Measurements from ENCODE around the gene ZDHHC7.

Gene ZDHHC7

DNA sequence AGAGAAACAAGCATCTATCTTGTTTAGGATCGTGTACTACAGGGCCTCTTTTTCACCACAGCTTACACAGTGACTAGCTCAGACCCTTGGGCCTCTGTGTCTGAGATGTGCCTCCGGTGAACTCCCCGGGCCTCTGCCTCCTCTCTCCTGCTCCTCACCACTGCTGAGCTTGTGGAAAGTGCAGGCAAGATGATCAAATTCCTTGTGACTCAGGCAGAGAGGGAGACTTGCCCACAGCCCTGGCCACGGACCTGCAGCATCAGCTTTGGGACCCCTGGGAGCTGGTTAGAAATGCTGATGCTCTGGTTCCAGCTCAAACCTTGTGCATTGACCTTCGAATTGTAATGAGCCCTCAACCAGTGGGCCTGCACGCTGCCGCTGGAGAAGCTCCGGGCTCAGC is 79.8 kb downstream of the ZDHHC7 start:
- TF ChIP-seq, protein P1, sequence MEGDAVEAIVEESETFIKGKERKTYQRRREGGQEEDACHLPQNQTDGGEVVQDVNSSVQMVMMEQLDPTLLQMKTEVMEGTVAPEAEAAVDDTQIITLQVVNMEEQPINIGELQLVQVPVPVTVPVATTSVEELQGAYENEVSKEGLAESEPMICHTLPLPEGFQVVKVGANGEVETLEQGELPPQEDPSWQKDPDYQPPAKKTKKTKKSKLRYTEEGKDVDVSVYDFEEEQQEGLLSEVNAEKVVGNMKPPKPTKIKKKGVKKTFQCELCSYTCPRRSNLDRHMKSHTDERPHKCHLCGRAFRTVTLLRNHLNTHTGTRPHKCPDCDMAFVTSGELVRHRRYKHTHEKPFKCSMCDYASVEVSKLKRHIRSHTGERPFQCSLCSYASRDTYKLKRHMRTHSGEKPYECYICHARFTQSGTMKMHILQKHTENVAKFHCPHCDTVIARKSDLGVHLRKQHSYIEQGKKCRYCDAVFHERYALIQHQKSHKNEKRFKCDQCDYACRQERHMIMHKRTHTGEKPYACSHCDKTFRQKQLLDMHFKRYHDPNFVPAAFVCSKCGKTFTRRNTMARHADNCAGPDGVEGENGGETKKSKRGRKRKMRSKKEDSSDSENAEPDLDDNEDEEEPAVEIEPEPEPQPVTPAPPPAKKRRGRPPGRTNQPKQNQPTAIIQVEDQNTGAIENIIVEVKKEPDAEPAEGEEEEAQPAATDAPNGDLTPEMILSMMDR (IDR thresholded peaks at IDR 0.05; ENCODE audit: low read depth, low read length) = no peak
- Histone ChIP-seq H3K9me3 (ENCODE audit: severe bottlenecking) (no peaks in the 10 kb centered on the region), H3K27ac (no peak overlapping the region), H3K4me3 (ENCODE audit: low read depth, low read length) (no peak overlapping the region), H3K27me3 (ENCODE audit: insufficient read depth, low read depth, severe bottlenecking) (no peaks in the 10 kb centered on the region), H3K36me3 (no peaks in the 10 kb centered on the region)
- DNase-seq = no peak

DNA sequence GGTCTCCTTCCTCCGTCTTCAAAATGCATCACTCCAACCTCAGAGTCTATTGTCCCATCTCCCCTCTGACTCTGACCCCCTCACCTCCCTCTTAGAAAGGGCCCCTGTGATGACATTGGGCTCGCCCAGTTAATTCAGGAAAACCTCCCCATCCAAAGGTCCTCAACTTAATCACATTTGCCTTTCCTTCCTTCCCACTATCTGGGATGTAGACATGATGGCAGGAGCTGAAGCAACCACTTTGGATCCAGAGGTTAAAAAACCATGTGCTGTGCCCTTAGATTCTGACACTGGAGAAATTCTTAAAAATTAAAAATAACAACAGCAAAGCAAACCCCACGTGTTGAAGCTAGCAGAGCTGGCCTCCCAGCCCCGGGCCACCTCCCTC is 80.2 kb downstream of the ZDHHC7 start:
- TF ChIP-seq, protein P1 (IDR thresholded peaks at IDR 0.05; ENCODE audit: low read depth, low read length) = no peak
- H3K27me3 ChIP-seq (ENCODE audit: insufficient read depth, low read depth, severe bottlenecking) = no peaks in the 10 kb centered on the region
- H3K36me3 ChIP-seq = no peaks in the 10 kb centered on the region
- DNase-seq = no peak
- no peak overlapping the region for H3K4me3 ChIP-seq (ENCODE audit: low read depth, low read length)
- no peaks in the 10 kb centered on the region for H3K9me3 ChIP-seq (ENCODE audit: severe bottlenecking)
- H3K27ac ChIP-seq = no peak overlapping the region

DNA sequence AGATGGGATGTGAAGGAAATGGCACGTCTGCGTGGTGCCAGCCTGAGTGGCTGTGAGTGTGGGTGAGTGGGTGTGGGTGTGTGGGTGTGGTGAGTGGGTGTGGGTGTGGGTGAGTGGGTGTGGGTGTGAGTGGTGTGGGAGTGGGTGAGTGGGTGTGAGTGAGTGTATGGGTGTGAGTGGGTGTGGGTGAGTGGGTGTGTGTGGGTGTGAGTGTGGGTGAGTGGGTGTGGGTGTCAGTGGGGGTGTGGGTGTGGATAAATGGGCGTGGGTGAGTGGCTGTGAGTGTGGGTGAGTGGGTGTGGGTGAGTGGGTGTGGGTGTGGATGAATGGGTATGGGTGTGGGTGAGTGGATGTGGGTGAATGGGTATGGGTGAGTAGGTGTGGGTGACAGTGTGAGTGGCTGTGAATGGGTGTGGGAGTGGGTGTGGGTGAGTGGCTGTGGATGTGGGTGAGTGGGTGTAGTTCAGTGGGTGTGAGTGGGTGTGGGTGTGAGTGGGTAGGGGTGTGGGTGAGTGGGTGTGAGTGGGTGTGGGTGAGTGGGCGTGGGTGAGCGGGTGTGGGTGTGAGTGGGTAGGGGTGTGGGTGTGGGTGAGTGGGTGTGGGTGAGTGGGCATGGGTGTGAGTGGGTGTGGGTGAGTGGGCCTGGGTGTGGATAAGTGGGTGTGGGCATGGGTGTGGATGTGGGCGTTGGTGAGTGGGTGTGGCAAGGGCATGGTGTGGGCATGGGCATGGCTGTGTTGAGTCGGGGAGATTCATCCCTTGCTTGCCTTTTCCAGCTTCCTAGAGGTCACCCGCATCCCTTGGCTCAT is 80.8 kb downstream of the ZDHHC7 start:
- no peaks in the 10 kb centered on the region for H3K9me3 ChIP-seq (ENCODE audit: severe bottlenecking)
- TF ChIP-seq, protein P1 (IDR thresholded peaks at IDR 0.05; ENCODE audit: low read depth, low read length) = no peak
- H3K27ac ChIP-seq = no peak overlapping the region
- no peak overlapping the region for H3K4me3 ChIP-seq (ENCODE audit: low read depth, low read length)
- DNase-seq = no peak
- H3K27me3 ChIP-seq (ENCODE audit: insufficient read depth, low read depth, severe bottlenecking) = no peaks in the 10 kb centered on the region
- no peaks in the 10 kb centered on the region for H3K36me3 ChIP-seq

DNA sequence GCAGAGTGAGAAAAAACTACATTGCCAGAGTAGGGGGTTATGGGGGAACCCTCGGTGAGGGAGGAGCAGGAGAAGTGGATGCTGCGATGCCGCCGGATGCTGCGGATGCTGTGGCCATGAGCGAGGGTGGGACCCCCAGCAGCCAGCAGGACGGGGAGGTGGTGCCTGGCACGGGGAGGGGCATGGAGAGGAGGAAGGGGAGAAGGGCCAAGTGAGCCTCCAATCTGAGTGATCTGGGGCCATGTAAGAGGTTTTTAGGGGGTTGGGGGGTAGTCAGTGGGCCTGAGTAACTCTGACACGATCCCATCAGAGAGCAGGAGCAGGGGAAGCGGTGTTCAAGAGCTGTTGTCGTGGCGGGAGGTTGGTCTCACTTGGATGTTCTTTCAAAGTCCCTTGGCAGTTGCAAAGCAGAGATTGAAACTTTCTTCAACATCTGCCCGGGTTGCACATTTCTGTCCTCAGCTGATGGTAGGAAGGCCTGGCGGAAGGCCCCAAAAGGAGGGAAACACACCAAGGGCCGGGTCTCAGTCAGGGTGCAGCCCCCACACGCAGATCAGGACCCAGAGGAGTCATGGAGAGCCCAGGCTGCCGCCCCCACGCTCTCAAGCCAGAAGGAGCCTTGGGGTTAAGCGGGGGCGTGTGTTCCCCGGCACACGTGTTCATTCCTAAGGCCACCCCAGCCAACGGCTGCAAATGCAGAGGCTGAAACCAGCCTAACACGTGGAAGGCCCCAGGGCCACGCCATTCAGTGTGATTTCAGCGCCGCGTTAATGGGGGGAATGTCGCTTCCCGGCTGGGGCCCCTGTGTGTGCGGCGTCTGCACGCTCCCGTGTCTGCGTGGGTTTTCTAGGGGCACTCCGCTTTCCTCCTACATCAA is 81.7 kb downstream of the ZDHHC7 start:
- Histone ChIP-seq H3K9me3 (ENCODE audit: severe bottlenecking) (no peaks in the 10 kb centered on the region), H3K27me3 (ENCODE audit: insufficient read depth, low read depth, severe bottlenecking) (no peaks in the 10 kb centered on the region), H3K4me3 (ENCODE audit: low read depth, low read length) (no peak overlapping the region), H3K27ac (no peak overlapping the region), H3K36me3 (no peaks in the 10 kb centered on the region)
- TF ChIP-seq, protein P1 (IDR thresholded peaks at IDR 0.05; ENCODE audit: low read depth, low read length) = no peak
- DNase-seq = no peak

DNA sequence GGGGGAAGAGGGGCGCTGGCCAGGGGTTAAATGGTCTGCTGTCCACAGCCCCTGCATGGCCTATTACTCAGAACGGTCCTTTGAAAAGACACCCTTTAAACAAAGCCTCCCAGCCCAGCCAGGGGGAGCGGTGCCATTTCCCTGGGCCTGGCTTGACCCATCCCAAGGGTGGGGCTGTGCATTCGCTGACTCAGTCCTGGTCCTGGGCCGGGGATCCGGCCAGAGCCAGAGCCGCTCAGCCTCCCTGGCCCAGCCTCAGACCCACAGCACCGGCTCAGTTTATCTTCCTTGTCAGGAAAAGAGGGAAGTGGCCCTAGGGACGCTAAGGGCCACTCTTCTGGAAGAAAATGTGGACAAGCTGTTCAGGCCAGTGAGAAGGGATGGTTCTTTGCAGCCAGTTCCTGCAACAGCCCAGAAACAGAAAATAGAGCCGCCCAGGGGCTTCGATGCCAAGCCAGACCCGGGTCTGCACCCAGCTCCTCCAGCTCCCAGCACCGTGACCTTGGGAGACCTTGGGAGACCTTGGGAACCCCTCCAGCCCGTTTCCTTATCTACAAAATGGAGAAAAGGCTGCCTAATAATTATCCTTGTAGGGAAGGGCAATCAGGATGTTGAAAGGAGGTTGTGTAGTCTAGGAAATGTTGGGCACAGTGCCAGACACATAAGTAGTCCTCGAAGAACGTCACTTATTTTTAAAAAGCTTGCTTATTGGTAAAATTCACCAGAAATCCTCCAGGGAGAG is 82.5 kb downstream of the ZDHHC7 start:
- H3K4me3 ChIP-seq (ENCODE audit: low read depth, low read length) = no peak overlapping the region
- H3K27me3 ChIP-seq (ENCODE audit: insufficient read depth, low read depth, severe bottlenecking) = no peaks in the 10 kb centered on the region
- no peak for DNase-seq
- H3K27ac ChIP-seq = no peak overlapping the region
- no peaks in the 10 kb centered on the region for H3K36me3 ChIP-seq
- H3K9me3 ChIP-seq (ENCODE audit: severe bottlenecking) = no peaks in the 10 kb centered on the region
- TF ChIP-seq, protein P1 (IDR thresholded peaks at IDR 0.05; ENCODE audit: low read depth, low read length) = no peak
